DMS114 treated with DMSO at 0.1 percent for 48 hours (cell line): ENCODE results near the gene SLC45A1.

ENCODE experiments used
- DNase-seq: peaks from one replicate; lab custom pipeline; 2025; ENCODE audit not compliant: unreplicated experiment; lab: John Stamatoyannopoulos, UW

SLC45A1 gene

DNA sequence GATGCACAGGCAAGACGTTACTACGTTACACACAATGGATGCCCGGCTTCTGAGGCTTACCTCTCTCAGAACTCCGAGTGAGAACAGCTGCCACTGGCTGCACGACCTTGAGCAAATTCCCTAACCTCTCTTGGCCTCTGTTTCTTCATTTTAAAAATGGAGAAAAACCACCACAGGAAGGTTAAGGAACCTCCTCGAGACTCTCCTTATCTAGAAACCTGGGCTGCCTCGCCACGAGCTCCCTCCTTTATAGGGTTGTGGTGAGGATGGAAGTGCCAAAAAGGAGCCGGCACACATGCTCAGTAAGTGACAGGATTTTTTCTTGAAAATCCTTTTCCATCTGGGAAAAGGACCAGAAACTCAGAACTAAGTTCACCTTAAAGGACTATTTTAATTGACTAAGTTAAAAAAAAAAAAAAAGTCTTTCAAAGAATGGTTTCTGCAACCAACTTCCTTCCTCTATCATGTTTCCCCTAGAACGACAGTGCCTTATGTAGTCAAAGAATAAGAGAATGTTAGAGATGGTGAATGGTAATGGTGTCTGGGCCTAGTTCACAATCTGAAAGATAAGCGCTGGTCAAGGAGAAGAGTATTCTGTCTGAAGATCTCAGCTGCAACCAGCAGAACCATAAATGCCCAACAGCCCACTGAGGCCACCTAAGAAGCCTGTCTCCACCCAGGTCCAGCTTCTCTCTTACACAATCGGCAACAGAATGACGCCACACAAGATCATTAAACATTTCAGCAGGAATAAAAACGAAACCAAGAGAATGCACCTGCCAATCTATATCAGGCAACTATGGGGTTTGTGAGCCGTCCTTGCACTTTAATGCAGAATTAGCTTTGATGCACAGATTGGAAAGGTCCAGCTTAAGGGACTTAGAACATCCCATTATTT, 64.9 kb downstream of the SLC45A1 start:
- DNase-seq = no peak

DNA sequence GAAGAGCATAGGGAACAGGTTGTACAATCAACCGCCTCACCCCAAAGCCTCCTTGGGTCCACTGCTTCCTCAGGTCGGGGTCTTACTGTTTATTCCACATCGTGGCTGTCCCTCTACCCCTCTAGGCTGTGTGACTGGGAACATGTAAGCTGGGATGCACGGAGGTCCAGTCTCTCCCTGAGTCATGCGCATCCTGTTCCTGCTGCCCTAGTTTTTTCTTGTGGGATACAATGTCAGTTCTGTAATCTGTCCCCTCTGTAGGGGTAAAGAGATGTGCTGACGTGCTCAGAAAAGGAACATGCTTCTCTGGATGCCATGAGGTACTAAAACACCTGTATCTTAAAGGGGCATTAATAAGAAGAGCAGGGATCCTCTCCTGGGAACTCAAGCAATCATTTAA, 66.2 kb downstream of the SLC45A1 start:
- DNase-seq = no peak

DNA sequence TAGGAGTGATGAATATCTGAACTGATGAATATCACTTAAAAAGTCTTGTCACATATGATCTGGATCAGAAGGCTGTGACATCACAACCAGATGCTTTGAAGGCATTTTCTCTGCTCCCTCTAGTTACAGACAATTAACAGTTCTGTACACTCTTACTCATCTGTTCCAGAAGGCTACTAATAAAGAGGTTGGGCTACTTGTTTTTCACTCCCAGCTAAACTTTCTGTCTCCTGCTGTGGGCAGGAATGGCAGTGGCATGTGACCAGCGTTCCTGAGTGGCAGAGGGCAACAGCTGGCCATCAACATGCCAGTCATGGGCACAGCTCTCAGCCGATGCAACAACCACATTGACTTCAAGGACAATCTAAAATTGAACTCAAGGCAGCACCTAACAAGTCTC, 66.7 kb downstream of the SLC45A1 start:
- no peak for DNase-seq

DNA sequence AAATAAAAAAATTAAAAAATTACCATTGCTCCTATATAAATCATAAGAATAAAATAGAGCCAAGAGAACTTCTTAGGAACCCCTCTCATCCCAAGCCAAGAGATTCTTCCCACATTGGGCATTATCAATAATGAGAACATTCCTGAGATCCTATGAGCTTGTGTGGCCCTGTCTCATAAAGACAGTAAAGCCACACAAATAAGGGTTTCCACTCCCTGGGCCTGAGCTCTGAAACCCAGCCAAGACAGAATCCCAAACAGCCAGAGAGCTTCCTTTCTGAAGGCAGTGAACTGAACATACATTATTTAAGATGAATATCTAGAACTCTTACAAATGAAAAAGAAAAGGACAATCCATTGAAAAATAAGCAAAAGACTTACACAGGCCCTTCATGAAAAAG, 68.3 kb downstream of the SLC45A1 start:
- DNase-seq = no peak

DNA sequence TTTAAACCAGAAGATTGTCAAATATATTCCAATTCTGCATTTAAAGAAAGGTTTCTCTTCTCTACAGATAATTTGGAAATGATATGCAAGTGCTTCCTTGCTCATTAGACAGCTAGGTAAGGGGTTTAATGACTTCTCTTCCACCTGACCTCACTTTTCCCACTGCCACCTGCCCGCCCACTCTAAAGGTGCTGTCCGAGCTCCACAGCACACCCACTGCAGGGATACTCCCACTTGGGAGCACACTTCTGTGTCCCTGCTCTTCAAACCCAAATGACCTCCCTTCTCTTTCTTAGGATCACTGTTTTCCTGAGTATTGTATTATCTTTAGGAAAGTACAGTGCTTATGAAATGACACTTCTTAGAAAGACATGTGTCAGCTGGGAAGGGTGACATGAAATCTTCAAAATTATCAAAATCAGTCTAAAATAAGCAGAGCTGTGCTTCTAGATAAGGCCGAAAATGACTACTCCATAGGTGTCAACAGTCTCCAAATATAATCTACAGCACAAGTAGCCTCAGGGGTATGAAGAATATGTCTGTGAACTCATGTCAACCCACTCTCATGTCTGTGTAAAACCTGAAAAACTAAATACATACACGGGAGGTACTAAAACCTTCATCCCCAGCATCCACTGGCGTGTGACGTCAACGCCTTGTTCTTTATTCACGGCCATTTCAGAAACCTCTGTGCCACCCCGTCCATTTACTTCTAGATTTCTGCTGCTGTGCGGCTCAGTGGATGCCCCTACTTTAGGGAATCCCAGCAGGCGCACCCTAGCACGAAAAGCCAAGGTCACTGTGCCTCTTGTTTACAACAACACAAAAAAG, 71.0 kb downstream of the SLC45A1 start:
- no peak for DNase-seq

DNA sequence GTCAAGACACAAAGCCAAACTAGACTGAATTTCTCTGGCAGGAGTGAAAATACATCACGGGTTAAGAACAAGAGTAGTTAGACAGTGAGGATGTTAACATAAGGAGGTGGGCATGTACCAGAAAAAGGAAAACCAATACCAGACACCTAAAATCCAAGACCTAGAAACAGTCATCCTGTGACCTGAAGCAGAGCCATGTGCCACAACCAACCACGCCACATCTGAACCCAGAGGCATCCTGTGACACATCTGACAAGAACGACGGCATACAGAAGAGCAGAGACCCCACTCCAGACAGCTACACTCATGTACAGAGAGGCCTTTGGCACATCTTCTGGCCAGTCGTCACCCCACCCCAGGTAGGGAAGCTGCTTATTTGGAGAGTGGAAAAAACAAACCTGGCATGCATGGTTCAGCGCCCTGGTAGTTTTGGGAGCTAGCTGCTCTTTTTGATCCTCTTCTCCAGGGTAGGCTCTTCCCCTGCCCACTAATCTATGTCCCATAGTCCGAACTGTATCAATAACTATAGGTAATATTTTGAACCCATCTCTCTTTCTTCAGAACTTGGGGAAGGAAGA, 72.1 kb downstream of the SLC45A1 start:
- DNase-seq = no peak

DNA sequence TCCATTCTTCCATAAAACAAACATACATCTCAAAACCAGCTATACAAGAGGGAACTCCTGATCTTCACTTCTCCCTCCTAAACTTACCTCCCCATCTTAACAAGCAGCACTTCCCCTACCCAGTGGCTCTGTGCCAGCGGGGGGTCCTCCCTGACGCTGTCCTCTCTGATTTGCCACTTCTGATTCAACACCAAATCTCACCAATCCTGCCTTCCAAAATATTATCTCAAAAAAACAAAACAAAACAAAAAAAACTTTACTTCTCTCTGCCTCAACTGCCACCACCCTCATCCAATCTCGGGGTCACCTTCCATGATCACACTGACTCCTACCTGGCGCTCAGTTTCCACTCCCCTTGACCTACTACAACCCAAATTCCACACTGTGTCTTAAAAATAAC, 72.8 kb downstream of the SLC45A1 start:
- no peak for DNase-seq

DNA sequence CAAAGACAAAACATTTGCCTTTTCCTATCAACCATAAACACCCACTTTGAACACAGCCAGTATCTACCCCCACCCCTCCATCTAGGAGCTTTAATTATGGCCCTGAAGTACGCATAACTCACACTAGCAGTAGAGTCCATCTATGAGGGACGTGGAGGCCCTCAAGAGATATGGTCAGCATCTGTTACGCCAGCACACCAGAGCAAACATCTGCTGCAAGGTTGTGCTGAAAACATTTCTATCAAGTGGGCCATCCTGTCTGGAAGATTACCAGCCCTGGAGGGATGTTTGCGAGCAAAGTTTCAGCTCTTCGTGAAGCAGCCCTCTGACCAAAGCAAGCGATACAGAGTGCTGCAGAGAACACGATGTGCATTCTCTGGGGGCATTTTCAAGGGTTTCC, 74.6 kb downstream of the SLC45A1 start:
- no peak for DNase-seq
